Activated B cell treated with CpG ODN at 0.5 μM for 24 hours (primary cell): ENCODE measurements around the gene SH3GL3. TPM values are rescaled to one million over a fixed set of nuclear protein-coding genes. Genes with fewer than 3 reads are reported as not detected.

Experiments
- ATAC-seq: fragments of 200-7000 bp; cut with Tn5 transposase; one replicate; pipeline ENCODE4 v1.10.0; 2021; ENCODE audit warnings: low read depth, mild to moderate bottlenecking, moderate library complexity
- CTCF ChIA-PET: fragments of 350-600 bp; sonication (Branson Sonifier 250); formaldehyde crosslinking; loops from one replicate; lab custom pipeline; 2021; ENCODE audit warnings: antibody characterized with exemption; lab: Charles Lee
- POLR2A ChIA-PET: fragments of 350-600 bp; sonication (Branson Sonifier 250); formaldehyde crosslinking; loops from one replicate; lab custom pipeline; 2021; ENCODE audit warnings: antibody characterized with exemption; lab: Charles Lee
- DNase-seq: peaks from one replicate; pipeline ENCODE4 v3.0.0; 2022
- H3K27ac Mint-ChIP-seq: one replicate; pipeline ENCODE4 v1.8.0; 2020; ENCODE audit warnings: mixed read lengths
- H3K27me3 Mint-ChIP-seq: one replicate; pipeline ENCODE4 v1.8.0; 2021; ENCODE audit warnings: mixed read lengths
- H3K36me3 Mint-ChIP-seq: one replicate; pipeline ENCODE4 v1.8.0; 2021; ENCODE audit warnings: low read depth, mixed read lengths
- H3K4me1 Mint-ChIP-seq: one replicate; pipeline ENCODE4 v1.8.0; 2021; ENCODE audit warnings: mixed read lengths
- H3K4me3 Mint-ChIP-seq: one replicate; pipeline ENCODE4 v1.8.0; 2020; ENCODE audit warnings: mild to moderate bottlenecking, mixed read lengths
- H3K9me3 Mint-ChIP-seq: one replicate; pipeline ENCODE4 v1.8.0; 2020; ENCODE audit warnings: mixed read lengths
- intact Hi-C: fragments of 100-400 bp; cut with micrococcal nuclease; formaldehyde crosslinking; loops from one replicate; pipeline ENCODE4 v1.15.1; 2024
- total RNA-seq: library from RNA; stranded (reverse); gene quantifications from 2 replicates; pipeline ENCODE4 v1.2.3, GENCODE V29; 2022
- TF ChIP-seq, protein P1 (sequence below): fragments of 200-600 bp; IDR thresholded peaks from one replicate; pipeline ENCODE4 v1.8.0; 2022; ENCODE audit warnings: antibody characterized with exemption, mild to moderate bottlenecking

The SH3GL3 gene
- total RNA-seq, 1 donor from 2014 or later = not detected

- CTCF ChIA-PET = no interaction called here
- no peaks in the 10 kb centered on the region for H3K4me1 Mint-ChIP-seq
- no peak overlapping the region for H3K27ac Mint-ChIP-seq
- POLR2A ChIA-PET = no interaction called here
- TF ChIP-seq, protein P1, sequence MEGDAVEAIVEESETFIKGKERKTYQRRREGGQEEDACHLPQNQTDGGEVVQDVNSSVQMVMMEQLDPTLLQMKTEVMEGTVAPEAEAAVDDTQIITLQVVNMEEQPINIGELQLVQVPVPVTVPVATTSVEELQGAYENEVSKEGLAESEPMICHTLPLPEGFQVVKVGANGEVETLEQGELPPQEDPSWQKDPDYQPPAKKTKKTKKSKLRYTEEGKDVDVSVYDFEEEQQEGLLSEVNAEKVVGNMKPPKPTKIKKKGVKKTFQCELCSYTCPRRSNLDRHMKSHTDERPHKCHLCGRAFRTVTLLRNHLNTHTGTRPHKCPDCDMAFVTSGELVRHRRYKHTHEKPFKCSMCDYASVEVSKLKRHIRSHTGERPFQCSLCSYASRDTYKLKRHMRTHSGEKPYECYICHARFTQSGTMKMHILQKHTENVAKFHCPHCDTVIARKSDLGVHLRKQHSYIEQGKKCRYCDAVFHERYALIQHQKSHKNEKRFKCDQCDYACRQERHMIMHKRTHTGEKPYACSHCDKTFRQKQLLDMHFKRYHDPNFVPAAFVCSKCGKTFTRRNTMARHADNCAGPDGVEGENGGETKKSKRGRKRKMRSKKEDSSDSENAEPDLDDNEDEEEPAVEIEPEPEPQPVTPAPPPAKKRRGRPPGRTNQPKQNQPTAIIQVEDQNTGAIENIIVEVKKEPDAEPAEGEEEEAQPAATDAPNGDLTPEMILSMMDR = no peak
- intact Hi-C loops = no loop called here
- H3K4me3 Mint-ChIP-seq = no peak overlapping the region
- DNase-seq (no peak), ATAC-seq (no peak)
- no peaks in the 10 kb centered on the region for H3K27me3 Mint-ChIP-seq
- H3K9me3 Mint-ChIP-seq = no peaks in the 10 kb centered on the region
- no peaks in the 10 kb centered on the region for H3K36me3 Mint-ChIP-seq
Observed at GRCh38 chr15:83458381-83458780, 11.2 kb downstream of the SH3GL3 start.

GRCh38 chr15:83462026-83462425 is 14.9 kb downstream of the SH3GL3 start:
- Mint-ChIP-seq H3K4me3 (no peak overlapping the region), H3K27me3 (no peaks in the 10 kb centered on the region), H3K27ac (no peak overlapping the region), H3K36me3 (no peaks in the 10 kb centered on the region), H3K9me3 (no peaks in the 10 kb centered on the region), H3K4me1 (no peaks in the 10 kb centered on the region)
- intact Hi-C loops = no loop called here
- no peak for DNase-seq
- ChIA-PET POLR2A (no interaction called here), CTCF (no interaction called here)
- no peak for ATAC-seq
- TF ChIP-seq, protein P1 = no peak

- intact Hi-C loops = no loop called here
- Mint-ChIP-seq H3K4me1 (no peaks in the 10 kb centered on the region), H3K27me3 (no peaks in the 10 kb centered on the region), H3K4me3 (no peak overlapping the region), H3K27ac (no peak overlapping the region), H3K9me3 (no peaks in the 10 kb centered on the region), H3K36me3 (no peaks in the 10 kb centered on the region)
- TF ChIP-seq, protein P1 = no peak
- POLR2A ChIA-PET = no interaction called here
- ATAC-seq = no peak
- no peak for DNase-seq
- CTCF ChIA-PET = no interaction called here
Observed at GRCh38 chr15:83462953-83463433, 15.9 kb downstream of the SH3GL3 start.

- Mint-ChIP-seq H3K36me3 (no peaks in the 10 kb centered on the region), H3K4me1 (no peaks in the 10 kb centered on the region), H3K27ac (no peak overlapping the region), H3K4me3 (no peak overlapping the region), H3K27me3 (peaks cover 2% of the 10 kb centered on the region), H3K9me3 (no peaks in the 10 kb centered on the region)
- ATAC-seq (no peak), DNase-seq (no peak)
- TF ChIP-seq, protein P1 = no peak
- ChIA-PET CTCF (no interaction called here), POLR2A (no interaction called here)
- intact Hi-C loops = no loop called here
Observed at GRCh38 chr15:83470887-83471286, 23.7 kb downstream of the SH3GL3 start.

- H3K4me1 Mint-ChIP-seq = no peaks in the 10 kb centered on the region
- no peak overlapping the region for H3K4me3 Mint-ChIP-seq
- H3K9me3 Mint-ChIP-seq = no peaks in the 10 kb centered on the region
- peaks cover 2% of the 10 kb centered on the region for H3K27me3 Mint-ChIP-seq
- ATAC-seq (no peak), DNase-seq (no peak)
- CTCF ChIA-PET = no interaction called here
- no peak overlapping the region for H3K27ac Mint-ChIP-seq
- TF ChIP-seq, protein P1 = no peak
- POLR2A ChIA-PET = no interaction called here
- intact Hi-C loops = no loop called here
- H3K36me3 Mint-ChIP-seq = no peaks in the 10 kb centered on the region
Observed at GRCh38 chr15:83471307-83471866, 24.2 kb downstream of the SH3GL3 start.
